DLD1 (cell line): Measurements from ENCODE around the gene CTR9.

ENCODE experiments used
- in situ Hi-C: cut with HindIII; loops from 2 replicates; pipeline ENCODE4 v1.10.0; 2017; ENCODE audit warnings: low sequenced_read_pairs

The CTR9 gene

DNA sequence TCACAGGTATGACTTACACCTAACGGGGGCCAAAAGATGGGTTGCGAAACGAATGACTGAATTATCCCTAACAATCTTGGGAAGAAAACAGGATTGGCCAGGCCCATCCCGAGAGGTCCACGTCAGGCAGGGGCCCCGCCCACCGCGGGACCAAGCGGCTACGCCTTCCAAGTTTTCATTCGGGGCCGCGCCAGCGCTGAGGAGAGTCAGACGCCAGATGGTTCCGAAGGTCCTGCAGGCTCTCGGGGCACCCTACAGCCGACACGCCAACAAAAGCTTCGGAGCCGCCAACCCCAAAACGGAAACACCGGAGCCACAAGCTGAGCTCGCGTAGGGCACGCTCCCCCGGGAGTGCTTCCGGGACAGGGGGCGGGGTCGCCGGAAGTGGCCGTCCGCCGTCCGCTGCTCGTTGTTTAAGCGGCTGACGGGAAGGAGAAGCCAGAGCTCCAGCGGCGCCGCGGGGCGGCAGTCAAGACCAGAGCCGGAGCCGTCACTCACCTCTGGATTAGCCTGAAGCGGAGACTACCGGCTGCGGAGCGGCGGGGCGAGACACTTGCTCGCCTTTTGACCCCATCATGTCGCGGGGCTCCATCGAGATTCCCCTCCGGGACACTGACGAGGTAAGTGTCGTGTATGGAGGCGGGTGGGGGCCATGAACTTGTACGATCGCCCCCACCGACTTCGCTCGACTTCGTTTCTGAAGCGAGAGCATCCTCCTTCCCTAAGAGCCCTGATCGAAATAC is at the start of gene CTR9:
CTR9 (plus strand) TSS at position 409 of the 743 bp plus-strand sequence; CDS start at position 576, 167 bp downstream.
- in situ Hi-C loops: no loop called here

- in situ Hi-C loops: no loop called here
These were observed 49.1 kb upstream of the CTR9 start for GRCh38 chr11:10701982-10702381.

GRCh38 chr11:10708131-10708530 is 42.9 kb upstream of the CTR9 start:
- in situ Hi-C loops: no loop called here

DNA sequence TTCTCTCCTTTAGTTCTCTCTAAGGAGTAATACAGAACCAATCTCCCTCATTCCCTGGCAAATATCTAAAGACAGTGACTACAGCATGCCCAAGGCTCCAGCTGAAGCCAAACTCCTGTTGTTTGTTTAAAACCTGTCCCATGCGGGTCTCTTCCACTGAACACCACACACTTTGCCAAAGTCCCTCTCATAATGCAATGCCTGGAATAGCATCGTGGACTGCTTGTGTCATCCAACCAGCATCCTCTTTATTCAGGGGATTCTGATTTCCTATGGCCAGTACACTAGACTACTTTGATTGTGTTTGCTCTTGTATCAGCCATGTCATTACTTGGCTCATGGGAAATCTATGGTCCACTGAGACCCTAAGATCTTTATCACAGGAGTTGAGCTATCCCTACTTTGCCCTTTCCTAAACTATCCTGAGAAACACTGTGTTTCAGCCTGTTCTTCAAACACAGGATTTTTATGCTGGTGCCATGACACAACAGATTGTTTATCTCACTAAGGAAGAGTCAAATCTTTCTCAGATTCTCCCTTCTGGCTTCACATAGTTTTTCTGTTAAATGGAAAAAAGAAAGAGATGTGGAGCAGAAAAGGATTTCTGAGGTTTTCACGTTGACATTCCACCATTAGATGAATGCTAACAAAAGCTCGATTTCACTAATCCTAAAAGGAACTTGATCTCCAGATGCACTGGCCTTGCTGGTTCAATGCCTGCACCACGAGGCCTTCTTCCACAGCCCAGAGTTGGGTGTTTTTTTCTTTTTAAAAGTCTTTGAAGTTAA is 41.6 kb upstream of the CTR9 start:
- in situ Hi-C loops: no loop called here

DNA sequence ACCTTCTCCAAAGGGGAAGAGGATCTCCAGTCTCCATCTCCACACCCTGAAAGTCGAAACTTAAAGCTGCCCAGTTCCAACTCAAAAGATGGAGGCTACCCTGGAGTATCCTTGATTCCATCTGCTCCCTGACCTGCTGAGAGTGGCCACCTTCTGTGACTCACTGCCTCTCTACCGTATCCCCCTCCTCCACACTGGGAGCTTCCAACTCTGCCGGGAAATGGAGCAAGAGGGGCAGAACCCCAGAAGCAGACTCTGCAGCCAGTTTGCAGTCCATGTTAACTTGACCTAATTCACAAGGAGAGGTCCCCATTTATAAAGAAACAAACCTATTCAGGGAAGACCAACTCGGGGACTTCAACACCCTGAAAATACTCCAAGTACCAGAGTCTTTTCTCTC is 35.5 kb upstream of the CTR9 start:
- in situ Hi-C loops: no loop called here

DNA sequence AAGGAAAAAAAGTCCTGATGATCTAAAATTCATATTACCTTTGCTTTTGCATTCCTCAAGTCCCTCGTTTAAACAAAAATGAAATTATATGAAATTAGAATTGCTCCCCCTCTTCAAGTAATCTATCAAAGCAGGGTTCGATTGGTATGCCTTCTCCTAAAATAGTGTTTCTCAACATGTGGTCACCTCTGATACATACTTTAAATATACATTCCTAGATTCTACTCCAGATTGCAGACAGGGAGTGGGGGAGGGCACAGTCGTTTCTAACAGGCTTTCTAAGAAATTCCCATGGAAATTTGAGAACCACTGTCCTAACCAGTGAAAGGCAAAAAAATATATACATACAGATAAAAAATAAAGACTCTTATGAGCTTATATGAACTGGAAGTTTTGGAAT is 34.9 kb upstream of the CTR9 start:
- in situ Hi-C loops: no loop called here

- in situ Hi-C loops: no loop called here
These were observed 34.3 kb upstream of the CTR9 start for GRCh38 chr11:10716543-10717259.

DNA sequence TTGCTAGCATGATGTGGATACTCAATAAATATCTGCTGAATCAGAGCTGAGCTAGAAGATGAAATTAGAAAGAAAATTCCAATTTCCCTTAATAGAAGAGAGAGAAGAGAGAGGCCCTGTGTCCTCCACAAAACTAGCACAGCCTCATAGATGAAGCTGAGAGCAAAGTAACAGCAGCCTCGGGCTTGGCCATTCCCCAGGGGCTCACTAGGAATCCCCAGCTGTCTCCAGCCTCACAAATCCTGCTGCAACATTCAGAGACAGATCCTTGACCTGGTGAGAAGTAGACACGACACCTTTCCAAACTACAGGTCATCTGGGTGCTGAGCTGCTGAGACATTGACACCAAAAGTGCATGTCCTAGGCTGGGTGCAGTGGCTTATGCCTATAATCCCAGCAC is 31.4 kb upstream of the CTR9 start:
- in situ Hi-C loops: no loop called here

GRCh38 chr11:10720881-10721376 is 30.1 kb upstream of the CTR9 start:
- in situ Hi-C loops: no loop called here

DNA sequence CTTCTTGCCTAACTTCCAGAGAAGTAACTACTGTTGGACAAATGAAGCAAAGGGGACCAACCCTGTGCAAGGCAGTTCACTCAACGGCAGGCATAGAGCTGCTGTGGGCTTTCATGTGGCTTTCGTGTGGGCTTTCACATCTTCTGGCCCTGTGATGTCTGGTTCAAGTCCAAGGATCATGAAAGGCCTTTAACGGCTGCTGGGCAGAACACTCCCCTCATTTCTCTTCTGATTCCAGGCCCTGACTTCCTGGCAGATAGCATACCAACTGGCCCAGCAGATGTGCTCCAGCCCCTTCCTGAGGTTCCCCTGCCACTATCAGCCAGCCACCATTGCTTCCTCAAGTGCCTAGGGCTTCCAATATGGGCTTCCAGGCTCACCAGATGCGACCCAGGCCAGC is 28.7 kb upstream of the CTR9 start:
- in situ Hi-C loops: no loop called here

DNA sequence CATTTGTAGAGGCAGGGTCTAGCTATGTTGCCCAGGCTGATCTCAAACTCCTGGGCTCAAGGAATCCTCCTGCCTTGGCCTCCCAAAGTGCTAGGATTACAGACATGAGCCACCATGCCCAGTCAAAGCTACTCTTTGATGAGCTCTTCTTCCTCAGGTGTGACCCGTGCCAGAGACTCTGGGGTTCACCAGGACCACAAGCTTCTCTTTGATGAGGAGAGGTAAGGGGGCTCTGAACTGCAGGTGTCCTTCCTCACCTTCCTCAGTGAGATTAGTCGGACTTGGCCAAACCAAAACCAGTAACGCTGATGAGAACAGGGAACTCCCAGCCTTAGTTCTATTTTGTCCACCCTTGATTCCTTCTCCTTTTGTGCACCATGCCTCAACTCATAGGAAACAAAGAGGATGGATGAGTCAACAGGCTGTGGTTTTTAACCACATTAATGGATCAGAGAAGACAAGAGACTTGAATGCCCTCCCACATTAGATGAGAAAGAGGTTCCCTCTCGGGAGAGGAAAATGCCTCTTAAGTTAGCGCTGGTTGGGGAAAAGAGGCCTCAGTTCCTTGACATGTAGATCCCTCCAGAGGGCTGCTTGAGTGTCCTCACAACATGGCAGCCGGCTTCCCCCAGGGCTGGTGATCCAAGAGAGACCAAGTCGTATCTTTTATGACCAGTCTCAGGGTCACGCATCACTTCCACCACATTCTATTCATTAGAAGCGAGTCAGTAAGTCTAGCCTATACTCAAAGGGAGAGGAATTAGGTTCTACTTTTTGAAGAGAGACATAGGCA is 25.7 kb upstream of the CTR9 start:
- in situ Hi-C loops: loop anchor here (5.0 kb wide), 1 partner anchor 48 kb away; no protein-coding TSS in a partner anchor

DNA sequence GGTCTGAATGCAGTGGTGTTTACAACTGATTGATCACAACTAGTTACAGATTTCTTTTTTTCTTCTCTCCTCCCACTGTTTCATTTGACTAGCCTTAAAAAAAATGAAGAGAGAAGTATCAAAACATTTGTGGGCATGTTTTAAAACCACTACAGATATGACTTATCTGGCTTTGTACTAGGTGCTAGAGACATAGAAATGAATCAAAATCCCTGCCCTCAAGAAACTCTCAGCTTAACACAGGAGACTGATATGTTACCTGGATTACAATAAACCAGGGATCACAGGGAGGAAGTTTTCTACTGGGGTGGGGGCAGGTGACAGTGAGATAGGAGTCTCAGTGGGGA is 25.2 kb upstream of the CTR9 start:
- in situ Hi-C loops: loop anchor here (5.0 kb wide), 1 partner anchor 49 kb away; no protein-coding TSS in a partner anchor

DNA sequence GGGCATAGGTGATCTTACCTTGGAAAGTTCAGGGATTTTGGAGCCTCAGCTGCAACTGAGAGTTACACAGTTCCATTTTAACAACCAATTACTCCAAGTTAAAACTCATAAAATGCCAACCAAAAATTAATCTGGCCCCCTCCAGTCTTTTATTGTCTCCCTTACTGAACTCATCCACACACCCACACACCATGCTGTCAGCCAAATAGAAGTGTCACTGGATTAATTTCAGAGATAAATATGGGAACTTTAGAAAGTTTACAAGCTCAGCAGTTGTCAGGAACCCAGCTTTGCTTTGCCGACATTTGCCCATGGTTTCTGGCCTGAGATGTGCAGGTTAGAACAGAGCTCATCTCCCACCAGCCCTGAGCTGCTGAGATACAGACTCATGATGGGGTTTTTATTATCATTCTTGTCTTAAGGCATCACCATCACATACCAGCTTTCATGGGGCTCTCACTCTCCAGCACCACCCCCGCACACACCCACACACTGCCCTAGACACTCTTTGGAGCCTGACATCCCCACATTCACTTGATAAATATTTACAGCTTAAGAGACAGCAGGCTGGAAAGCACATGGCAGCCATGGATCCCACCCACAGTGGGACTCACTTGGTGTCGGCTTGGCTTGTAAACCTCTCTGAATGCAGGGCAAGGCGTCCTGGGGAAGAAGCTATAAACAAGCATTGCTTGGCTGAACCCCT is 23.7 kb upstream of the CTR9 start:
- in situ Hi-C loops: loop anchor here (5.0 kb wide), 1 partner anchor 50 kb away; no protein-coding TSS in a partner anchor

DNA sequence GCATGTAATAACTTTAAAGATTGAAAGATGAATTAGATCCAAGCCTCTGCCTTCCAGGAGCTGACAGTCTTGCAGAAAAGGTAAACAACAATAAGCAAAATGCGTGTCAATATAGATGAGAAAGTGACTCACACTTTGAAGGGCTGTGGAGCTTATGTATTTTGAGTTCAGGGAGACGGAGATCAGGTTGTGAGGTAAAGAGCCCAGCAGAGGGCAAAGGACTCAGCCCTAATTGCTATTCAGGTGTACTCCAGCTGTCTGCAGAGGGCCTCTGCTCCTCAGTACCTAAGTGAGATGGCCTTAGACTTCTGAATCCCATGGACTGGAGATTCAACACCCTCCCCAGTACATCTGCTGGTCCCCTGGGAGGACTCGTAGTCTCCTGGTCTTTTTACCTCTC is 22.9 kb upstream of the CTR9 start:
- in situ Hi-C loops: loop anchor here (5.0 kb wide), 1 partner anchor 51 kb away; no protein-coding TSS in a partner anchor

DNA sequence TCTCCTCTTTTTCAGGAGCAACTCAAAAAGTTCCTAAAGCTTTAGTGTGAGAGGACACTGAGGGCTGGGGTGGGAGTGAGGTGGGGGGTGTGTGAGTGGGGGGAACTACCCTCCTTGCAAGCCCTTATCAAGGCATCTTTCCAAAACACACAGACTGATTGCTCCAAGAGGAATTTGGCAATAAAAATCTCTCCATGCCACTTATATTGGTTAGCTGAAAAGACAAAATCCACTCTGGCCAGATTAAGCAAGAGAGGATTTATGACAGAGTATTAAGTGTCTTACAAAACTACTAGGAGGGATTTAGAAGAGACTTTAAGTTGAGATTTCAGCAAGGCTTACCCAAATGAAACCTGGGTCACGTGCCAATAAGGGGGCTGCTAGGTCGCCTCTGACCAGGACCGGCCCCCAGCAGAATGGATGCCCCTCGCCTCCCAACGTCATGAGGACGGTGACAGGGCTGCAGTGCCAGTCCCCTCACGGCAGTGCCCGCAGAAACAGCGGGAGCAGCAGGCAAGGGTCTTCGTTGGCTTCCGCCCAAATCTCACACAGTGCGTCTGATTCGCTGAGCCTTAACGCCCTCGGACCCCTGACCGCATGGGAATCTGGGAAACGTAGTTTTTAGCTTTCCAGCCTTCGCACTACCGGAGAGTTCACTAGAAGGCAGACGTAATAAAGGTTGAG is 22.1 kb upstream of the CTR9 start:
- in situ Hi-C loops: loop anchor here (5.0 kb wide), 1 partner anchor 52 kb away; no protein-coding TSS in a partner anchor

- in situ Hi-C loops: no loop called here
These were observed 20.9 kb upstream of the CTR9 start for GRCh38 chr11:10730151-10730550.

- in situ Hi-C loops: no loop called here
These were observed 19.9 kb upstream of the CTR9 start for GRCh38 chr11:10731064-10731680.
